GM12878 (cell line): ENCODE data around the gene NUP54. TPM values are rescaled to one million over a fixed set of nuclear protein-coding genes. Genes with fewer than 3 reads are reported as not detected.

Source experiments
- ATAC-seq: fragments of 200-7000 bp; cut with Tn5 transposase; 3 replicates; pipeline ENCODE4 v1.9.1; 2020; ENCODE audit warnings: mild to moderate bottlenecking, moderate library complexity
- BruUV-seq: library from RNA; stranded (reverse); fragments of 400-500 nt; replicated peaks from 2 replicates; lab custom pipeline; 2021; lab: Mats Ljungman, UMichigan
- CTCF ChIA-PET: fragments of 300-600 bp; sonication (Branson Sonifier 250); formaldehyde crosslinking; extraction: SDS; loops from one replicate; lab custom pipeline; 2021; ENCODE audit warnings: inconsistent platforms; lab: Yijun Ruan, JAX
- POLR2A ChIA-PET: fragments of 350-600 bp; formaldehyde crosslinking; extraction: SDS; loops from one replicate; lab custom pipeline; 2021; ENCODE audit warnings: inconsistent platforms; lab: Charles Lee
- RAD21 ChIA-PET: fragments of 300-600 bp; sonication (Branson Sonifier 250); formaldehyde crosslinking; loops from one replicate; lab custom pipeline; 2023; ENCODE audit warnings: antibody characterized with exemption; ENCODE audit not compliant: unreplicated experiment; lab: Charles Lee
- SMC1A ChIA-PET: fragments of 300-600 bp; sonication (Branson Sonifier 250); formaldehyde crosslinking; loops from one replicate; lab custom pipeline; 2023; ENCODE audit not compliant: unreplicated experiment, uncharacterized antibody; lab: Charles Lee
- DNase-seq: peaks from one replicate; pipeline ENCODE4 v3.0.0-alpha.2; 2011; ENCODE audit warnings: low read depth, low spot score
- FAIRE-seq: peaks from 3 replicates; lab custom pipeline; 2011; peaks lifted over from hg19 to GRCh38; lab: Jason Lieb, UNC
- H2AFZ ChIP-seq: 2 replicates; pipeline ENCODE4 v1.6.0; 2011; ENCODE audit warnings: low read depth, low read length, control low read depth; ENCODE audit not compliant: control insufficient read depth
- H3K27ac ChIP-seq: 2 replicates; pipeline ENCODE4 v1.5.1; 2011; ENCODE audit warnings: control low read depth; ENCODE audit not compliant: control insufficient read depth, insufficient read depth
- H3K27me3 ChIP-seq, 2 experiments: replicated peaks in 1 of 2; 2 replicates each; pipeline versions ENCODE4 v1.6.0 to v1.6.1; 2011; ENCODE audit warnings: low read length in 1 of 2; ENCODE audit not compliant: control insufficient read depth in 2 of 2, insufficient read depth in 2 of 2
- H3K36me3 ChIP-seq, 2 experiments: 2 replicates each; pipeline ENCODE4 v1.5.1; 2011; ENCODE audit warnings: low read length in 1 of 2; ENCODE audit not compliant: control insufficient read depth in 2 of 2, insufficient read depth in 2 of 2
- H3K4me1 ChIP-seq: 2 replicates; pipeline ENCODE4 v1.6.1; 2011; ENCODE audit warnings: mild to moderate bottlenecking, low read length, moderate library complexity, mixed read lengths; ENCODE audit not compliant: control insufficient read depth, insufficient read depth
- H3K4me2 ChIP-seq: 2 replicates; pipeline ENCODE4 v1.6.0; 2011; ENCODE audit warnings: control low read depth; ENCODE audit not compliant: control insufficient read depth, insufficient read depth
- H3K4me3 ChIP-seq: fragments of 200-600 bp; sonication (generic); 2 replicates; pipeline ENCODE4 v1.5.1; 2016
- H3K79me2 ChIP-seq: 2 replicates; pipeline ENCODE4 v1.6.0; 2011; ENCODE audit warnings: low read length; ENCODE audit not compliant: control insufficient read depth, insufficient read depth
- H3K9ac ChIP-seq: 2 replicates; pipeline ENCODE4 v1.8.0; 2011; ENCODE audit warnings: low read length, control low read depth, mixed read lengths; ENCODE audit not compliant: control insufficient read depth, insufficient read depth
- H3K9me3 ChIP-seq: replicated peaks from 3 replicates; pipeline ENCODE4 v1.5.1; 2011; ENCODE audit warnings: mild to moderate bottlenecking, low read length; ENCODE audit not compliant: control insufficient read depth, insufficient read depth
- H4K20me1 ChIP-seq: 2 replicates; pipeline ENCODE4 v1.6.0; 2011; ENCODE audit not compliant: control insufficient read depth, insufficient read depth
- CBFB ChIP-seq: IDR thresholded peaks from 2 replicates; pipeline ENCODE4 v1.6.1; 2016; ENCODE audit warnings: antibody characterized with exemption, low read depth
- CHD4 ChIP-seq: fragments of 200-600 bp; sonication (generic); IDR thresholded peaks from 2 replicates; pipeline ENCODE4 v1.6.1; 2016; ENCODE audit warnings: mild to moderate bottlenecking
- E2F4 ChIP-seq: IDR thresholded peaks from 2 replicates; pipeline ENCODE4 v1.6.1; 2012; ENCODE audit warnings: low read depth, low read length, improper control_type of control experiment
- GABPA ChIP-seq: IDR thresholded peaks from 2 replicates; pipeline ENCODE4 v1.6.1; 2014; ENCODE audit warnings: antibody characterized with exemption, low read depth, mild to moderate bottlenecking, inconsistent platforms
- IRF4 ChIP-seq: IDR thresholded peaks from 2 replicates; pipeline ENCODE4 v1.6.1; 2011; ENCODE audit warnings: low read depth, low read length
- PBX3 ChIP-seq: IDR thresholded peaks from 2 replicates; pipeline ENCODE4 v1.6.1; 2011; ENCODE audit warnings: mild to moderate bottlenecking, low read depth, low read length, moderate library complexity; ENCODE audit not compliant: insufficient replicate concordance
- SMAD1 ChIP-seq: fragments of 450-650 bp; IDR thresholded peaks from 2 replicates; pipeline ENCODE4 v1.6.1; 2018; ENCODE audit warnings: mild to moderate bottlenecking, low read depth; ENCODE audit not compliant: partially characterized antibody
- TCF3 ChIP-seq: IDR thresholded peaks from 2 replicates; pipeline ENCODE4 v1.6.1; 2012; ENCODE audit warnings: low read depth, mild to moderate bottlenecking, low read length, borderline replicate concordance; ENCODE audit not compliant: insufficient read depth
- WGBS: methylation state at CpG from one replicate; pipeline ENCODE4 v1.1.6; 2016; ENCODE audit warnings: low lambda C conversion rate; ENCODE audit not compliant: insufficient replicate concordance, insufficient coverage; ENCODE audit errors: missing lambda C conversion rate; 5-methylcytosine and 5-hydroxymethylcytosine counted together
- in situ Hi-C: fragments of 300-500 bp; cut with MboI; formaldehyde crosslinking; loops from 9 replicates; pipeline ENCODE4 v1.14.3; 2018; ENCODE audit warnings: mixed read lengths
- intact Hi-C: fragments of 100-400 bp; cut with micrococcal nuclease; formaldehyde crosslinking; loops from one replicate; pipeline ENCODE4 v1.14.2; 2022; ENCODE audit not compliant: unreplicated experiment
- polyA plus RNA-seq, 11 experiments: library from polyadenylated mRNA; depleted of rRNA in 4 of 11; unstranded in 6 of 11; stranded (reverse) in 5 of 11; fragments of >200 nt; fragmentation: Nextera tagmentation in 4 of 11; fragmentation: Illumina TruSeq in 1 of 11; extraction: Ambion mirVana in 4 of 11; extraction: Trizol in 1 of 11; gene quantifications; 1 replicate in 1 of 11; 2 replicates in 10 of 11; pipeline versions ENCODE4 v1.2.1 to v1.2.3, GENCODE V29; 2011 to 2016; ENCODE audit warnings: inconsistent platforms in 2 of 11, missing spikeins in 2 of 11, low read depth in 1 of 11
- total RNA-seq, 4 experiments: library from RNA; depleted of rRNA in 3 of 4; stranded (reverse); fragments of >200 nt in 3 of 4; fragmentation: Illumina TruSeq in 1 of 4; extraction: Trizol in 1 of 4; gene quantifications; 2 replicates each; pipeline versions ENCODE4 v1.2.1 to v1.2.3, GENCODE V29; 2013 to 2021

NUP54 gene
- total and polyA plus RNA-seq, 10 of the 15 experiments (the other 5 are each of a cell fraction or from before 2014, with no cell fraction given) = 17.5 to 69.0 (median 42.3) TPM

- no peak overlapping the region for H2AFZ ChIP-seq
- 37% methylated on average over 3 of the region's 3 CpGs for WGBS
- no peak for ATAC-seq
- H3K79me2 ChIP-seq = no peaks in the 10 kb centered on the region
- SMC1A ChIA-PET = no interaction called here
- no peaks in the 10 kb centered on the region for H4K20me1 ChIP-seq
- no peaks in the 10 kb centered on the region for H3K4me1 ChIP-seq
- peak; percentile 31 for FAIRE-seq
- POLR2A ChIA-PET = interaction anchor here (0.6 kb wide), 1 partner anchor 1752 kb away, joined by 3 read pairs; no protein-coding TSS in a partner anchor
- H3K4me3 ChIP-seq = no peak overlapping the region
- CTCF ChIA-PET = no interaction called here
- intact Hi-C loops = no loop called here
- no TSS peak for BruUV-seq
- DNase-seq = no peak
- H3K27me3 ChIP-seq = no peaks in the 10 kb centered on the region
- H3K4me2 ChIP-seq = no peak overlapping the region
- peaks cover 2 to 6% of the 10 kb centered on the region in 2 experiments for H3K36me3 ChIP-seq
- RAD21 ChIA-PET = no interaction called here
- in situ Hi-C loops = no loop called here
- H3K27ac ChIP-seq = no peak overlapping the region
- no peak for TF ChIP-seq IRF4
- TF ChIP-seq GABPA = no peak
- no peak for TF ChIP-seq TCF3
- no peak for TF ChIP-seq E2F4
- no peak for TF ChIP-seq PBX3
- no peak for TF ChIP-seq CBFB
- TF ChIP-seq CHD4 = no peak
- no peak for TF ChIP-seq SMAD1
- TF ChIP-seq, all 136 proteins: peak for 0
- Histone ChIP-seq H3K9ac (no peak overlapping the region), H3K9me3 (no peaks in the 10 kb centered on the region)
Observed at GRCh38 chr4:76166480-76166879, 18.3 kb upstream of the NUP54 start.
